BLaER1 treated with 17β-estradiol and CSF1 and Interleukin-3, amounts not matched to agents 10 nM and 100 nM (cell line): Measurements from ENCODE around the gene KCP.

Experiments
- H3K27ac ChIP-seq, 11 experiments: shearing (Covaris generic); formaldehyde crosslinking; 2 replicates each; pipeline ENCODE4 v1.8.1; 2022
- H3K27me3 ChIP-seq, 11 experiments: shearing (Covaris generic); formaldehyde crosslinking; 2 replicates each; pipeline ENCODE4 v1.8.1; 2022
- H3K36me3 ChIP-seq, 11 experiments: shearing (Covaris generic); formaldehyde crosslinking; 2 replicates each; pipeline ENCODE4 v1.8.1; 2022
- H3K4me1 ChIP-seq, 10 experiments: shearing (Covaris generic); formaldehyde crosslinking; 2 replicates each; pipeline ENCODE4 v1.8.1; 2022
- H3K4me2 ChIP-seq, 11 experiments: shearing (Covaris generic); formaldehyde crosslinking; 2 replicates each; pipeline ENCODE4 v1.8.1; 2022
- H3K4me3 ChIP-seq, 10 experiments: shearing (Covaris generic); formaldehyde crosslinking; 2 replicates each; pipeline ENCODE4 v1.8.1; 2022
- H3K9ac ChIP-seq, 11 experiments: shearing (Covaris generic); formaldehyde crosslinking; 2 replicates each; pipeline ENCODE4 v1.8.1; 2022
- H3K9me3 ChIP-seq, 11 experiments: shearing (Covaris generic); formaldehyde crosslinking; replicated peaks in 1 of 11; 2 replicates each; pipeline ENCODE4 v1.8.1; 2022
- H4K20me1 ChIP-seq, 11 experiments: shearing (Covaris generic); formaldehyde crosslinking; 2 replicates each; pipeline ENCODE4 v1.8.1; 2022
- Cebpa-rat ChIP-seq, 11 experiments: shearing (Covaris generic); IDR thresholded peaks; 2 replicates each; pipeline ENCODE4 v1.8.1; 2022

The KCP gene

DNA sequence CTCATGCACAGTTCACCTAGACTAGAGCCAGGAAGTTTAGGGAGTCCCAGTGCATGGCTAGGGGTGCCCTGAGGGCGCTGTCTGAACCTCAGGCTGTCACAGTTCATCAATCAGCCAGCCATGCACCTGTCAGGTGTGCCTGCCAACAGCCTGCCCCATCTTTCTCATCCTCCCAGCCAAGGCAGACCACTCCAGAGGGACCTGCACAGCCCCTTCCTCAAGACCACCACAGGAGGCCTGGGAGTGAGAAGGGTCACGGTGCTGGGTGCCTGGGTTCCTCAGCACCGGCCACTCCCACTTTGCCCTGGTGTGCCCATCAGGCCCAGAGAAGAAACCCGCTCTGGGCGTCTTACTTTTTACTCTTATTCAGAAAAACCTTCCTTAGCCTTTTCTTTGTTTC lies 39.5 kb downstream of the KCP start:
- no peak overlapping the region for H3K27ac ChIP-seq
- peaks cover 37 to 44% (median 40%) of the 10 kb centered on the region in 11 experiments for H3K27me3 ChIP-seq
- peaks cover 28 to 55% (median 50%) of the 10 kb centered on the region in 11 experiments for H4K20me1 ChIP-seq
- H3K4me1 ChIP-seq: peaks cover 19 to 34% (median 30%) of the 10 kb centered on the region in 10 experiments; a peak in 19 of 20 replicates
- peak overlapping the region in 3 of 11 experiments; percentile 18 to 30 (median 19); a peak in 4 of 22 replicates for H3K9ac ChIP-seq
- H3K36me3 ChIP-seq: peaks cover 2 to 13% (median 3%) of the 10 kb centered on the region in 11 experiments; a peak in 20 of 22 replicates
- no peak for TF ChIP-seq Cebpa-rat (IDR thresholded peaks at IDR 0.05)
- H3K4me2 ChIP-seq: peak overlapping the region in 9 of 11 experiments; percentile 95 to 100 (median 100); a peak in 16 of 22 replicates
- no peaks in the 10 kb centered on the region for H3K9me3 ChIP-seq
- H3K4me3 ChIP-seq: peak overlapping the region in 1 of 10 experiments; percentile 2; a peak in 1 of 20 replicates

DNA sequence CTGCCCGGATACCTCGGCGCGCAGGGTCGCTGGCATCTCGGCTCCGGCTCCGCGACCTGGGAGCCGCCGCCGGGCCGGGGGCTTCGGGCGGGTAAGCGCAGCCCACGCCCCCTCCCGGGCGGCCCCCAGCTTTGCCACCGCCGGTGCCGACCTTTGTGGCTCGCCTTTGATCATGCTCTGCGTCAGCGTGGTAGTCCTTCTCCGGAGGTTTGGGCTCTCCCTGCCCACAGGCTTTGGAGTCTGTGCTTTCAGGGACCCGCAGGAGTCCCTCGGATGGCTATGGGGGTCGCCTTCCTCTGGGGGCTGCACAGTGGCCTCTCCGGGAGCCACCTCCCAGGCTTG lies 40.6 kb downstream of the KCP start:
- peak overlapping the region; percentile 57 to 75 (median 61) for H3K4me3 ChIP-seq

DNA sequence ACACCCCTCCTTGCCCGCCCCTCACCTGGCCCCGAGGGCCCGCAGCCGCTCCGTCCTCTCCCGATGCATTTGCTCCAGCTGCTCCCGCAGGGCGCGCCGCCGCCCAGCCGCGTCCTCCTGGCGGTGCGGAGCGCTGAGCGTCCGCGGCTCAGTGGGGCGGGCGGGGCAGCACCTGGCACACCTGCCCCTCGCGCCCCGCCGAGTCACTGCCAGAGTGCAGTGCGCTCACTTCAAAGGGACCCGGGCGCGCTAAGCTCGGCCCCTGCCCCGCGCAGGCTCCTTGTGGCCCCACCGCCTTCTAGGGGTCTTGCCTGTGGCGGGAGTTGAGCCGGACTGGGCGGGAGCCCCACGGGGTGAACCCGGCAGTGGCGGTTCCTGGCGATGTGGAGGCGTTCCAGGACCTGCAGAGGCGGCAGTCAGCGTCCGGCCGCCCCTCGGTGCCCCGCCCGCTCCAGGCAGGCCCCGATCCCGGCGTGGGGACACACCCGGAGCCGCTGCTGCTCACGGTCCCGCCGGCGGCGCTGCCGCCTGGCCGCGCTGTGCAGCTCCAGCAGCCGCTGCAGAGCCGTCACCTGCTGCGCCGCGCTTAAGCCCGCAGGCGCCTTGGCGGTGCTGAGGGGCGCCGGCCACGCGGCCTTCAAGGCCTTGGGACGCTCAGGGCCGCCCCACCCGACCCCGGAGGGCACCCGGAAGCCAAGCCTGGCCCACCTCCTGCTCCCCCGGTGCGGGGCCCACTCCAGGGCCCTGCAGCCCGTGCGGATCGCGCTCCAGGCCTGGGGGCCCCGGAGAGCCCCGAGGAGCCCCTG lies 41.2 kb downstream of the KCP start:
- Histone ChIP-seq H3K4me1 (peaks cover 29 to 44% (median 35%) of the 10 kb centered on the region in 10 experiments), H4K20me1 (peaks cover 41 to 72% (median 67%) of the 10 kb centered on the region in 11 experiments), H3K36me3 (peaks cover 16 to 30% (median 20%) of the 10 kb centered on the region in 11 experiments), H3K9ac (peak overlapping the region; percentile 53 to 78 (median 69)), H3K27me3 (peaks cover 37 to 44% (median 40%) of the 10 kb centered on the region in 11 experiments), H3K4me2 (peak overlapping the region; percentile 95 to 100 (median 100)), H3K9me3 (no peaks in the 10 kb centered on the region), H3K4me3 (peak overlapping the region; percentile 57 to 75 (median 61)), H3K27ac (peak overlapping the region in 5 of 11 experiments; percentile 19 to 49 (median 28); a peak in 5 of 22 replicates)
- TF ChIP-seq Cebpa-rat (IDR thresholded peaks at IDR 0.05): no peak

More for the DNA sequence above, 40.6 kb downstream of the KCP start:
- peak overlapping the region; percentile 53 to 78 (median 69) for H3K9ac ChIP-seq
- peak overlapping the region; percentile 95 to 100 (median 100) for H3K4me2 ChIP-seq
- peaks cover 37 to 44% (median 40%) of the 10 kb centered on the region in 11 experiments for H3K27me3 ChIP-seq
- peak overlapping the region in 5 of 11 experiments; percentile 19 to 49 (median 28); a peak in 5 of 22 replicates for H3K27ac ChIP-seq
- peaks cover 13 to 24% (median 15%) of the 10 kb centered on the region in 11 experiments for H3K36me3 ChIP-seq
- peaks cover 24 to 38% (median 30%) of the 10 kb centered on the region in 10 experiments for H3K4me1 ChIP-seq
- no peak for TF ChIP-seq Cebpa-rat (IDR thresholded peaks at IDR 0.05)
- peaks cover 35 to 67% (median 61%) of the 10 kb centered on the region in 11 experiments for H4K20me1 ChIP-seq
- H3K9me3 ChIP-seq: no peaks in the 10 kb centered on the region

DNA sequence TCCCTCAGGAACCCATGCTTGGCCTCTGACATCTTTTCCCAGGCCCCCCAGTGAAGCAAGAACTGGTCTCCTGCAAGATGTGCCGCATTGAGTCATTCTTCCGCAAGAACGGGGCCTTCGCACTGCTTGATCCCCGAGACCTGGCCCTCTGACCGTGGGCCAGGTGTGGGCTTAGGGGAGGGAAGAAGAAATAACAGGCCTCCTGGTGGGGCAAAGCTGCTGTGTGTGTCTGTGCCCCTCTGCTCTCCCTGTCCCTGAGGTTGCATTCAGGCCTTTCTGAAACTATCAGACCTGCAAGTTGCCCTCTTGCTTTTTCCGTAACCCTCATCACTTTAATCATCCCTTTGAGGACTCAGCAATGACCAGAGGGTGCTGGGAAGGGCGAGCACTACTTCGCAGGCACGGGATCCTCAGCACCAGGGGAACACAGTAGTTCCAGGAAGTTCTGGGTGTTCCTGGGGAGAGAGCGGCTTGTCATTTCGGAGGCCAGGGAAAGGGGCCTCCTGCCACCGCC lies 41.8 kb downstream of the KCP start:
- Histone ChIP-seq H3K36me3 (peaks cover 16 to 33% (median 23%) of the 10 kb centered on the region in 11 experiments), H3K27me3 (peaks cover 37 to 44% (median 40%) of the 10 kb centered on the region in 11 experiments), H3K4me2 (peak overlapping the region; percentile 95 to 100 (median 100)), H3K4me1 (peaks cover 36 to 50% (median 42%) of the 10 kb centered on the region in 10 experiments), H3K9ac (peak overlapping the region; percentile 53 to 78 (median 69); a peak in 19 of 22 replicates), H3K27ac (no peak overlapping the region), H4K20me1 (peaks cover 47 to 79% (median 73%) of the 10 kb centered on the region in 11 experiments), H3K9me3 (no peaks in the 10 kb centered on the region), H3K4me3 (peak overlapping the region; percentile 57 to 75 (median 61))
- TF ChIP-seq Cebpa-rat (IDR thresholded peaks at IDR 0.05): no peak

DNA sequence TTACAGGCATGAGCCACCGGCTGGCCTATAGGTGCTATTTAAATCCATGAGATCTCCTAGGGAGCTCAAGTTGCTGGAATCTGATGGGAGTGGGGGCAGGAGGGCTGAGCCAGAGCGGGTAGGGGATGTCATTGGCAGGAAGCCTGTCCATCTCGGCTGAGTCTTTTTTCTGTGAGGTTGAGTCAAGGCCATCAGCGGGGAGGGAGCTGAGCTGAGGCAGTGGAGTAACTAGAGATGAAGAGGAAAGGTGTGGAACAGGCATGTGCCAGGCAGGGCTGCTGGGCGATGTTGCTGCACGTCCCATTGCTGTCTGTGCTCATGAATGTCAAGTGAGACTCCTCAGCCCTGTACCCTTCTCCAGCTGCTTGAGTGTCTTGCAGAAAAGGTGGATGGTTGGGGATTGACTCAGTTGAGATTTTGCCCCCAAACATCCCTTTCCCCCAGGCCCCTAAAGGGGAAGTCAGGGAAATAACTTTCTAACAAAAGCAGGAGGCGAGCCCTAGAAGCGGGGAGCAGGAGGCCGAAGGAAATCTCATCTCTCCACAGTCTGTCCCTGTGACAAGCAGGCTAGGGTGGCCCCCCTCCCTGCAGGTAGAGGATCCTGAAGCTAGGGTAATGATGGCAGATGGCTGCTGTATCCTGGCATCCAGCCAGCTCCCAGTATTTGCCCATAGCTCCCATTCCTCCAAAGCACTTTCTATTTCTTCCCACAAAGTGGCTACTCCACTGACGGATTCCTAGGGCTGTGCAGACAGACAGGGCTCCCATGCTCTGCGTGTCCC lies 42.5 kb downstream of the KCP start:
- no peak overlapping the region for H3K27ac ChIP-seq
- no peak overlapping the region for H3K4me3 ChIP-seq
- H3K4me1 ChIP-seq: peaks cover 37 to 52% (median 44%) of the 10 kb centered on the region in 10 experiments
- peak overlapping the region in 10 of 11 experiments; percentile 95 to 100 (median 100); a peak in 15 of 22 replicates for H3K4me2 ChIP-seq
- H4K20me1 ChIP-seq: peaks cover 49 to 83% (median 76%) of the 10 kb centered on the region in 11 experiments
- no peak overlapping the region for H3K9ac ChIP-seq
- peaks cover 37 to 44% (median 40%) of the 10 kb centered on the region in 11 experiments for H3K27me3 ChIP-seq
- TF ChIP-seq Cebpa-rat (IDR thresholded peaks at IDR 0.05): no peak
- no peaks in the 10 kb centered on the region for H3K9me3 ChIP-seq
- H3K36me3 ChIP-seq: peaks cover 16 to 33% (median 23%) of the 10 kb centered on the region in 11 experiments

DNA sequence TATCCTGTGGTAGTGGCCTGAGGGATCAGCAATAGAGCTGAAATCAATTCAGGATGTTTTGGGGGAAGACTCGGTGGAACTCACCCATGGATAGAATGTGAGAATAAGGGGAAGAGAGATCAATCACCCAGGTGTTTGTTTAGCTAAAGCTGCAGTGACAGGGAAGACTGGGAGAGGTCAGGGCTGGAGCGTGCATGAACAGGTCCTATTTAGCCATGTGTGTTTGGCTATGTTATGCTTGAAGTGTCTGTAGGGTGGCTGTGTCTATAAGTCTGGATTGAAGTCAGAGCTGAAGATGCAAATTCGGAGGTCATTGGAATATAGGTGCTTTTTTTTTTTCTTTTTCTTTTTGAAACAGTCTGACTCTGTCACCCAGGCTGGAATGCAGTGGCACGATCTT lies 43.3 kb downstream of the KCP start:
- Histone ChIP-seq H4K20me1 (peaks cover 49 to 83% (median 76%) of the 10 kb centered on the region in 11 experiments), H3K36me3 (peaks cover 16 to 33% (median 23%) of the 10 kb centered on the region in 11 experiments), H3K4me1 (peaks cover 37 to 53% (median 45%) of the 10 kb centered on the region in 10 experiments), H3K27me3 (peaks cover 37 to 44% (median 40%) of the 10 kb centered on the region in 11 experiments), H3K4me2 (no peak overlapping the region; a peak in 1 of 22 replicates), H3K9ac (no peak overlapping the region), H3K27ac (no peak overlapping the region), H3K9me3 (no peaks in the 10 kb centered on the region), H3K4me3 (no peak overlapping the region)
- TF ChIP-seq Cebpa-rat (IDR thresholded peaks at IDR 0.05): no peak

DNA sequence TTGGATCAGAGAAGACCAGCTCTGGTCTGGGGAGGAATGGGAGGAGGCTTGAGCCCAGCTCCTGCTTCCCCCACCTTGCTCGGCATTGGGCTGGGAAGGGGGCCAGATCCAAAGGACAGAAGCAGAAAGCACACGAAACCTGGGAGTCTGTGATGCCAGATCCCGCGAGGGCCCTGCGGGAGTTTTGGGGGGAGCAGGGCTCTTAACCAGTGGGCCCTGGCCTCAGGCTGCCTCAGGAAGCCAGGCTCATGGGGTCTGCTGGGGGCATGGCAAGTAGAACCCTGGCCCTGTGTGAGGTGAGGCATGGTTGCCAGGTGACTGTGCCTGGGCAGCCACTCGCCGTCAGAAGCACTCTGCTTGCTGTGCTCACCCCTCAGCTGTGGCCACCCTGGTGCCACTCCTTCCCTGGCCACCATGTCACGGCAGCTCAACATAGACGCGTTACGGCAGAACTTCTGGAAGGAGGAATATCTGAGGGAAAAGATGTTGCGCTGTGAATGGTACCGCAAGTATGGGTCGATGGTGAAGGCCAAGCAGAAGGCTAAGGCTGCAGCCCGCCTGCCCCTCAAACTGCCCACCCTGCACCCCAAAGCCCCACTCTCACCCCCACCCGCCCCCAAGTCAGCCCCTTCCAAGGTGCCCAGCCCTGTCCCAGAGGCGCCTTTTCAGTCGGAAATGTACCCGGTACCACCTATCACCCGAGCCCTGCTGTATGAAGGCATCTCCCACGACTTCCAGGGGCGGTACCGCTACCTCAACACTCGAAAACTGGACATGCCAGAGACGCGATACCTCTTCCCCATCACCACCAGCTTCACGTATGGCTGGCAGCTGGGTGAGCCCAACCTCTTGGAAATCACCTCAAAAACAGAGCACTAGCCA lies 44.3 kb downstream of the KCP start:
- Histone ChIP-seq H3K4me3 (no peak overlapping the region), H3K27ac (no peak overlapping the region), H3K9ac (no peak overlapping the region), H3K27me3 (peaks cover 35 to 41% (median 39%) of the 10 kb centered on the region in 11 experiments), H3K4me1 (peaks cover 36 to 58% (median 46%) of the 10 kb centered on the region in 10 experiments), H3K9me3 (no peaks in the 10 kb centered on the region), H3K4me2 (peak overlapping the region in 2 of 11 experiments; percentile 12 to 21; a peak in 1 of 22 replicates), H3K36me3 (peaks cover 16 to 33% (median 23%) of the 10 kb centered on the region in 11 experiments), H4K20me1 (peaks cover 49 to 82% (median 76%) of the 10 kb centered on the region in 11 experiments)
- no peak for TF ChIP-seq Cebpa-rat (IDR thresholded peaks at IDR 0.05)
